Inflammatory macrophage (primary cell): ENCODE data around the gene FGF14.

ENCODE experiments used
- DNase-seq, 2 donors: peaks; one replicate each; pipeline ENCODE4 v3.0.0-alpha.2; 2020 to 2022

The FGF14 gene

GRCh38 chr13:101916108-101916774 lies 485.6 kb downstream of the FGF14 start:
- no peak for DNase-seq

GRCh38 chr13:101915755-101916107 lies 486.1 kb downstream of the FGF14 start:
- no peak for DNase-seq

GRCh38 chr13:101915331-101915730 lies 486.5 kb downstream of the FGF14 start:
- DNase-seq, result no peak

GRCh38 chr13:101911752-101912151 lies 490.1 kb downstream of the FGF14 start:
- DNase-seq, result no peak

GRCh38 chr13:101903890-101904289 lies 498.0 kb downstream of the FGF14 start:
- DNase-seq, result no peak

GRCh38 chr13:101898676-101899075 lies 503.2 kb downstream of the FGF14 start:
- DNase-seq, result no peak

GRCh38 chr13:101896541-101896940 lies 505.3 kb downstream of the FGF14 start:
- no peak for DNase-seq

GRCh38 chr13:101893021-101893420 lies 508.8 kb downstream of the FGF14 start:
- no peak for DNase-seq

- no peak for DNase-seq
Measured at GRCh38 chr13:101892296-101892695, 509.6 kb downstream of the FGF14 start.

- DNase-seq, result no peak
Measured at GRCh38 chr13:101881593-101881992, 520.3 kb downstream of the FGF14 start.

- no peak for DNase-seq
Measured at GRCh38 chr13:101880581-101880980, 521.3 kb downstream of the FGF14 start.

- no peak for DNase-seq
Measured at GRCh38 chr13:101876951-101877350, 524.9 kb downstream of the FGF14 start.

GRCh38 chr13:101875717-101876393 lies 526.0 kb downstream of the FGF14 start:
- no peak for DNase-seq

- no peak for DNase-seq
Measured at GRCh38 chr13:101875091-101875490, 526.8 kb downstream of the FGF14 start.

- DNase-seq, result no peak
Measured at GRCh38 chr13:101869553-101869952, 532.3 kb downstream of the FGF14 start.

GRCh38 chr13:101868585-101869469 lies 533.0 kb downstream of the FGF14 start:
- no peak for DNase-seq

GRCh38 chr13:101866889-101867581 lies 534.8 kb downstream of the FGF14 start:
- no peak for DNase-seq

GRCh38 chr13:101858860-101859259 lies 543.0 kb downstream of the FGF14 start:
- no peak for DNase-seq

GRCh38 chr13:101846701-101847100 lies 555.1 kb downstream of the FGF14 start:
- DNase-seq, result no peak

GRCh38 chr13:101846249-101846648 lies 555.6 kb downstream of the FGF14 start:
- no peak for DNase-seq

GRCh38 chr13:101845245-101846020 lies 556.4 kb downstream of the FGF14 start:
- DNase-seq, result no peak

GRCh38 chr13:101841698-101842097 lies 560.1 kb downstream of the FGF14 start:
- no peak for DNase-seq
